ENCODE data around the gene RNF222. TPM values are rescaled to one million over a fixed set of nuclear protein-coding genes. Genes with fewer than 3 reads are reported as not detected.
A peak's percentile ranks its signal among the peaks of the same experiment; 100 is the strongest.
"Not testable (repeated sequence)": the region's sequence is repeated elsewhere in the genome, so short reads cannot be mapped to it uniquely, and the experiment has no call there.

RNF222 gene
- total RNA-seq, 1 donor from 2014 or later: not detected

GRCh38 chr17:8386841-8387240, 10.8 kb downstream of the RNF222 start:
- peaks cover 13% of the 10 kb centered on the region for H3K36me3 Mint-ChIP-seq (ENCODE audit: low read depth)
- no peaks in the 10 kb centered on the region for H3K27me3 Mint-ChIP-seq (ENCODE audit: low read depth)
- no peak for DNase-seq (ENCODE audit: low spot score)
- H3K27ac Mint-ChIP-seq: no peak overlapping the region
- H3K4me1 Mint-ChIP-seq (ENCODE audit: low read depth): peaks cover 10% of the 10 kb centered on the region
- intact Hi-C loops (cut with micrococcal nuclease): loop anchor here (10.0 kb wide), 1 partner anchor 162 kb away; no protein-coding TSS in a partner anchor
- H3K4me3 Mint-ChIP-seq (ENCODE audit: low read depth): peak overlapping the region; percentile 20
- H3K9me3 Mint-ChIP-seq: no peaks in the 10 kb centered on the region

DNA sequence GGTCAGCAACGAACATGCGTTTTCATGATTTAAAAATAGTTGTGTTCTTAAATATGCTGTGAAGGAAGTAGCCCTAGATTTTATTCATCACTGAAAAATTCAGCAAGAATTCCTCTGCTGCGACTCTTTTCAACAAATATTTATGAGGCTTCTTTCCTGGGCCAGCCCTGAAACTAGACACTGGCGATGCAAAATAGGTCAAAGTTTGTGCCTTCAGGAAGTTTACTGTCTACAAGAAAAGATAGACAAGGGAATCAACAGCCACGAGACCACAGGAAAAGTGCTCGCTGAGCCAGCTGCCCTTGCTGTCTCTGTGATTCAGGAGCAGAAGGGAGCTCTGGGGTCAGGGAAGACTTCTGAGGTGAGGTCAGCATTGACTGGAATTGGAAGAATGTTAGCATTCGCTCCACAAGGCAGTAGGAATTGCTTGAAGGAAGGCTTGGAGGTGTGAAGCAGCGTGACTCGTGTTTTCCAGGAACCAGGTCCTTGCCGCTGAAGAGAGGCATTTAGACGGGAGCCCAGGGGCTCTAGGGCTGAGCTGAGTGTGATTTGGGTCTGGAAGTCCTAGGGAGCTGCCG, 12.7 kb downstream of the RNF222 start:
- no peak for DNase-seq (ENCODE audit: low spot score)
- Mint-ChIP-seq H3K9me3 (no peaks in the 10 kb centered on the region), H3K4me3 (ENCODE audit: low read depth) (peak overlapping the region; percentile 99), H3K27ac (peak overlapping the region; percentile 7), H3K4me1 (ENCODE audit: low read depth) (peaks cover 24% of the 10 kb centered on the region), H3K36me3 (ENCODE audit: low read depth) (peaks cover 33% of the 10 kb centered on the region), H3K27me3 (ENCODE audit: low read depth) (no peaks in the 10 kb centered on the region)
- intact Hi-C loops (cut with micrococcal nuclease): loop anchor here (10.0 kb wide), 1 partner anchor 160 kb away; no protein-coding TSS in a partner anchor

DNA sequence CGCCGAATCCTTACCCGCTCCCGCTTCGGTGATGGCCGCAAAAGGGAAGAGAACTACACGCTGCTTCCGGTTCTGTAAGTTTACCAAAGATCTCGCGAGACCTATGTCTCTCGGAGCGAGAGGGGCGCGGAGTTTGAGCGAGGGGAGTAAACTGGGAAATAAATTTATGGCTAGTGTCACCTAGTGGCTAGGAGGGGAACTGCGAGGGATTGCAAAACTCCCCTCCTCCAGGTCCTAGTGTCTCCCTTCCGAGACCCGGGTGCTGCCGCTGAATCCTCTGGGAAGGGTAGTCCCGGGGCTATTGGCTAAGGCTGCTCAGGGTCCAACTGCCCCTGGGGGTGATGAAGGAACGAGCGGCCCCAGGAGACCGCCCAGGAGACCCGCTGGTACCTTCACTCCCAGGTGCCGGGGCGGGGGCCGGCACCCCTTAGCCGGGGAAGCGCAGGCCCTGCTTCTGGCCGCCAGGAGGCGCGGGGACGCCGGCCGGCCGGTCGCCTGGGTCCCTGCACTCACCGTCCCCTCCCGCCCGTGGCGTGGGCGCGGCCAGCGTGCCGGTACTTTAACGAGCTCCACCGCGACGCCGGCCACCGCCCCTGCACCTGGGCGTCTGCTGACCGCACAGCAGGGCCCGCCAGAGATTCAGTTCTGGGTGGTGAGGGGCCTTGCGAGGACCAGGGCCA, 14.3 kb downstream of the RNF222 start, which contains the start of gene RPL26:
Gene RPL26 (minus strand): TSS at position 51 of the 680 bp plus-strand sequence. CDS start 883 bp downstream, outside the sequence.
- Mint-ChIP-seq H3K27me3 (ENCODE audit: low read depth) (no peaks in the 10 kb centered on the region), H3K27ac (peak within 1 kb of the TSS; percentile 96), H3K4me1 (ENCODE audit: low read depth) (peaks cover 33% of the 10 kb centered on the region), H3K9me3 (no peaks in the 10 kb centered on the region), H3K4me3 (ENCODE audit: low read depth) (peak within 1 kb of the TSS; percentile 99), H3K36me3 (ENCODE audit: low read depth) (peaks cover 49% of the 10 kb centered on the region)
- intact Hi-C loops (cut with micrococcal nuclease): loop anchor here (1.0 to 10.0 kb wide), 4 partner anchors 52 to 364 kb away; partner anchors contain the start of gene NDEL1
- DNase-seq (ENCODE audit: low spot score): peak; percentile 94

- no peaks in the 10 kb centered on the region for H3K27me3 Mint-ChIP-seq (ENCODE audit: low read depth)
- DNase-seq (ENCODE audit: low spot score): no peak
- H3K9me3 Mint-ChIP-seq: no peaks in the 10 kb centered on the region
- H3K36me3 Mint-ChIP-seq (ENCODE audit: low read depth): peaks cover 54% of the 10 kb centered on the region
- H3K27ac Mint-ChIP-seq: peak overlapping the region; percentile 96
- intact Hi-C loops (cut with micrococcal nuclease): loop anchor here (1.0 to 10.0 kb wide), 4 partner anchors 52 to 364 kb away; partner anchors contain the start of gene NDEL1
- peak overlapping the region; percentile 99 for H3K4me3 Mint-ChIP-seq (ENCODE audit: low read depth)
- peaks cover 34% of the 10 kb centered on the region for H3K4me1 Mint-ChIP-seq (ENCODE audit: low read depth)
Observed at GRCh38 chr17:8382880-8383142, 14.8 kb downstream of the RNF222 start.

- intact Hi-C loops (cut with micrococcal nuclease): loop anchor here (2.0 to 10.0 kb wide), 3 partner anchors 157 to 365 kb away; no protein-coding TSS in a partner anchor
- no peaks in the 10 kb centered on the region for H3K27me3 Mint-ChIP-seq (ENCODE audit: low read depth)
- H3K36me3 Mint-ChIP-seq (ENCODE audit: low read depth): peaks cover 59% of the 10 kb centered on the region
- peak overlapping the region; percentile 99 for H3K4me3 Mint-ChIP-seq (ENCODE audit: low read depth)
- H3K4me1 Mint-ChIP-seq (ENCODE audit: low read depth): peaks cover 39% of the 10 kb centered on the region
- no peak for DNase-seq (ENCODE audit: low spot score)
- no peaks in the 10 kb centered on the region for H3K9me3 Mint-ChIP-seq
- peak overlapping the region; percentile 96 for H3K27ac Mint-ChIP-seq
Observed at GRCh38 chr17:8382052-8382879, 15.4 kb downstream of the RNF222 start.

GRCh38 chr17:8380049-8380448, 17.6 kb downstream of the RNF222 start:
- no peak for DNase-seq (ENCODE audit: low spot score)
- peaks cover 79% of the 10 kb centered on the region for H3K36me3 Mint-ChIP-seq (ENCODE audit: low read depth)
- intact Hi-C loops (cut with micrococcal nuclease): loop anchor here (10.0 kb wide), 1 partner anchor 155 kb away; no protein-coding TSS in a partner anchor
- H3K27me3 Mint-ChIP-seq (ENCODE audit: low read depth): no peaks in the 10 kb centered on the region
- H3K9me3 Mint-ChIP-seq: no peaks in the 10 kb centered on the region
- H3K4me3 Mint-ChIP-seq (ENCODE audit: low read depth): peak overlapping the region; percentile 99
- H3K4me1 Mint-ChIP-seq (ENCODE audit: low read depth): peaks cover 52% of the 10 kb centered on the region
- H3K27ac Mint-ChIP-seq: no peak overlapping the region

DNA sequence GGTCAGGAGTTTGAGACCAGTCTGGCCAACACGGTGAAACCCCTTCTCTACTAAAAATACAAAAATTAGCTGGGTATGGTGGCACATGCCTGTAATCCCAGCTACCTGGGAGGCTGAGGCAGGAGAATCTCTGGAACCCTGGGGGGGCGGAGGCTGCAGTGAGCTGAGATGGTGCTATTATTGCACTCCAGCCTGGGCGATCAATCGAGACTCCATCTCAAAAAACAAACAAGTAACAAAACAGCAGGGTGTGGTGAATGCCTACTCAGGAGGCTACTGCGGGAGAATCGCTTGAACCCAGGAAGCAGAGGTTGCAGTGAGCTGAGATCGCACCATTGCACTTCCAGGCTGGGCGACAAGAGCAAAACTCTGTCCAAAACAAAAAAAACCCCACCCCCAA, 19.5 kb downstream of the RNF222 start:
- H3K9me3 Mint-ChIP-seq; H3K27me3 Mint-ChIP-seq (ENCODE audit: low read depth); intact Hi-C loops (cut with micrococcal nuclease); DNase-seq (ENCODE audit: low spot score): not testable (repeated sequence)
- peaks cover 43% of the 10 kb centered on the region for H3K4me1 Mint-ChIP-seq (ENCODE audit: low read depth)
- peaks cover 79% of the 10 kb centered on the region for H3K36me3 Mint-ChIP-seq (ENCODE audit: low read depth)
- peak overlapping the region; percentile 42 for H3K27ac Mint-ChIP-seq
- peak overlapping the region; percentile 45 for H3K4me3 Mint-ChIP-seq (ENCODE audit: low read depth)

DNA sequence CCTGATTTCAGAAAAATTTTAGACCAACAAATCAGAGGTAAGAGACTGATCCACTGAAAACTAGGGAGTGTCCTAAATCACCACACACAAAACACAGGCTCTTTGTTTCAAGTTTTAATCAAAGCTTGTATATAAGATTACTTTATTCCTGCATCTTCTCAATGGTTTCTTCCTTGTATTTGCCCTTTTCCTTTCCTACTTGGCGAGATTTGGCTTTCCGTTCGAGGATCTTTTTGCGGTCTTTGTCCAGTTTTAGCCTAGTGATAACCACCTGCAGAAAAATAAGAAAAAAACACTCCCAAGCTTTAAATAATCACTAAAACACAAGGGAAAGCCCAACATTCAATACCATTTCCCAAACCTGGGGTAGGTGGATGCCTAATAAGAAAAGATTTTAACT, 20.2 kb downstream of the RNF222 start:
- Mint-ChIP-seq H3K9me3 (no peaks in the 10 kb centered on the region), H3K27me3 (ENCODE audit: low read depth) (no peaks in the 10 kb centered on the region), H3K27ac (peak overlapping the region; percentile 25), H3K4me3 (ENCODE audit: low read depth) (no peak overlapping the region), H3K36me3 (ENCODE audit: low read depth) (peaks cover 72% of the 10 kb centered on the region), H3K4me1 (ENCODE audit: low read depth) (peaks cover 43% of the 10 kb centered on the region)
- intact Hi-C loops (cut with micrococcal nuclease): no loop called here
- DNase-seq (ENCODE audit: low spot score): no peak

GRCh38 chr17:8376271-8377067, 21.2 kb downstream of the RNF222 start, which contains the start of gene KRABD2:
Gene KRABD2, minus strand, starts transcription at chr17:8376704.
- intact Hi-C loops (cut with micrococcal nuclease): no loop called here
- DNase-seq (ENCODE audit: low spot score): peak; percentile 86

DNA sequence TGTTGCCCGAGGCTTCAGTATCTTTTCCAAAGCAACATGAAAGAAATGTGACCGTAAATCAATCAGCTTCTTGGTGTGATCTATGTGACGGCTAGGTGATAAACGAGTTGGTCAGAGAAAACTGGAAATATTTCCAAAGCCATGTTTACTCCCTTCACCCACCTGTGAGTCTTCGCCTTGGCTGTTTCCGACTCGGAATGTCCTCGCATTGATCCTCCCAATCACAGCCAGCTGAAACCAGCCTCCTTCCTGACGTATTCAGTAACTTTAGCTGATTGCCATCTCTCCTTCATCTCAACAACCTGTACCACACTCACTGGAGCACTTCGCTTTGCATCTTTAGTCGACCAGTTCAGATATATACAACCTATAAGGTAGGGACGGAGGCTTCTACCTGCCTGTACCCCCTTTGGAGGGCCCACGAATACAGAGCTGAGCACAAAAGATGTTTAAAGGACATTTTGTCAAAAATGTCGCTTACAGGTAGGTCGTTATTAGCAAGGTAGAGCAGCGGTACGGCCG, 21.8 kb downstream of the RNF222 start:
- H3K4me1 Mint-ChIP-seq (ENCODE audit: low read depth): peaks cover 37% of the 10 kb centered on the region
- H3K9me3 Mint-ChIP-seq: no peaks in the 10 kb centered on the region
- H3K27ac Mint-ChIP-seq: peak overlapping the region; percentile 76
- peaks cover 56% of the 10 kb centered on the region for H3K36me3 Mint-ChIP-seq (ENCODE audit: low read depth)
- H3K27me3 Mint-ChIP-seq (ENCODE audit: low read depth): no peaks in the 10 kb centered on the region
- no peak for DNase-seq (ENCODE audit: low spot score)
- peak overlapping the region; percentile 87 for H3K4me3 Mint-ChIP-seq (ENCODE audit: low read depth)
- intact Hi-C loops (cut with micrococcal nuclease): no loop called here

More at GRCh38 chr17:8376271-8377067, 21.2 kb downstream of the RNF222 start, which contains the start of gene KRABD2:
- Mint-ChIP-seq H3K27me3 (ENCODE audit: low read depth) (no peaks in the 10 kb centered on the region), H3K9me3 (no peaks in the 10 kb centered on the region), H3K4me3 (ENCODE audit: low read depth) (peak within 1 kb of the TSS; percentile 87), H3K36me3 (ENCODE audit: low read depth) (peaks cover 62% of the 10 kb centered on the region), H3K27ac (peak within 1 kb of the TSS; percentile 76), H3K4me1 (ENCODE audit: low read depth) (peaks cover 43% of the 10 kb centered on the region)

DNA sequence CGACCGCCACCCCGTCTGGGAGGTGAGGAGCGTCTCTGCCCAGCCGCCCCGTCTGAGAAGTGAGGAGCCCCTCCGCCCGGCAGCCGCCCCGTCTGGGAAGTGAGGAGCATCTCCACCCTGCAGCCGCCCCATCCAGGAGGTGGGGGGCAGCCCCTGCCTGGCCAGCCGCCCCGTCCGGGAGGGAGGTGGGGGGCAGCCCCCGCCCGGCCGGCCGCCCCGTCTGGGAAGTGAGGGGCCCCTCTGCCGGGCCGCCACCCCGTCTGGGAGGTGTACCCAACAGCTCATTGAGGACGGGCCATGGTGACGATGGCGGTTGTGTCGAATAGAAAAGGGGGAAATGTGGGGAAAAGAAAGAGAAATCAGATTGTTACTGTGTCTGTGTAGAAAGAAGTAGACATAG, 23.8 kb downstream of the RNF222 start:
- H3K4me3 Mint-ChIP-seq (ENCODE audit: low read depth); H3K27ac Mint-ChIP-seq; H3K27me3 Mint-ChIP-seq (ENCODE audit: low read depth); DNase-seq (ENCODE audit: low spot score); H3K9me3 Mint-ChIP-seq; intact Hi-C loops (cut with micrococcal nuclease): not testable (repeated sequence)
- Mint-ChIP-seq H3K4me1 (ENCODE audit: low read depth) (peaks cover 25% of the 10 kb centered on the region), H3K36me3 (ENCODE audit: low read depth) (peaks cover 52% of the 10 kb centered on the region)

DNA sequence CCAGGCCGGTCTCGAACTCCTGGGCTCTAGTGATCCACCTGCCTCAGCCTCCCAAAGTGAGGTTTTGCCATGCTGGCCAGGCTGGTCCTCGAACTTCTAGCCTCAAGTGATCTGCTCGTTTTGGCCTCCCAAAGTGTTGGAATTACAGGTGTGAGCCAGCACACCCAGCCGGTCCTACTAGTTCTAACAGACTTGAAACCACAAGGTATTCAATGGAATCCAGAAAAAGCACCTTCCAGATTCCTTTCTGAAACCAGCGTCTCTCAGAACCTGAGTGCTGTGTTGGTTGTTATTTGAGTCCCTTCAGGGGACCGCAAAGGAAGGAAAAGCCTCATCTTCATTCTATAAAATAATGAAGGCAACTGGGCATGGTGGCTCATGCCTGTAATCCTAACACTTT, 25.2 kb downstream of the RNF222 start:
- no peak overlapping the region for H3K4me3 Mint-ChIP-seq (ENCODE audit: low read depth)
- peaks cover 38% of the 10 kb centered on the region for H3K36me3 Mint-ChIP-seq (ENCODE audit: low read depth)
- H3K4me1 Mint-ChIP-seq (ENCODE audit: low read depth): peaks cover 16% of the 10 kb centered on the region
- no peaks in the 10 kb centered on the region for H3K27me3 Mint-ChIP-seq (ENCODE audit: low read depth)
- H3K9me3 Mint-ChIP-seq: no peaks in the 10 kb centered on the region
- DNase-seq (ENCODE audit: low spot score): no peak
- intact Hi-C loops (cut with micrococcal nuclease): no loop called here
- no peak overlapping the region for H3K27ac Mint-ChIP-seq

Data from activated T-helper 2 cell treated with anti-CD3 and anti-CD28 coated beads, Interferon-gamma antibody, Interleukin-2, Interleukin-4, amounts not matched to agents 10 μg/mL and 5 μg/mL and 100 μg/mL, durations not matched to agents 14 hours and 24 hours and 36 hours (primary cell).